T-helper 2 cell treated with Interferon-gamma antibody and Interleukin-4, amounts not matched to agents 5 μg/mL and 100 μg/mL, for 36 hours (primary cell): ENCODE results near the gene MRPL39.

Experiments used
- DNase-seq: peaks from one replicate; pipeline ENCODE4 v3.0.0; 2021; ENCODE audit warnings: low spot score
- H3K27ac Mint-ChIP-seq: one replicate; pipeline ENCODE4 v1.8.0; 2021; ENCODE audit warnings: mild to moderate bottlenecking, mixed read lengths
- H3K27me3 Mint-ChIP-seq: one replicate; pipeline ENCODE4 v1.8.0; 2021; ENCODE audit warnings: low read depth, mixed read lengths
- H3K36me3 Mint-ChIP-seq: one replicate; pipeline ENCODE4 v1.8.0; 2021; ENCODE audit warnings: low read depth, mixed read lengths
- H3K4me1 Mint-ChIP-seq: one replicate; pipeline ENCODE4 v1.8.0; 2021; ENCODE audit warnings: low read depth, mixed read lengths
- H3K4me3 Mint-ChIP-seq: one replicate; pipeline ENCODE4 v1.8.0; 2022; ENCODE audit warnings: mild to moderate bottlenecking, moderate library complexity, mixed read lengths
- H3K9me3 Mint-ChIP-seq: one replicate; pipeline ENCODE4 v1.8.0; 2021; ENCODE audit warnings: mixed read lengths

Gene MRPL39

DNA sequence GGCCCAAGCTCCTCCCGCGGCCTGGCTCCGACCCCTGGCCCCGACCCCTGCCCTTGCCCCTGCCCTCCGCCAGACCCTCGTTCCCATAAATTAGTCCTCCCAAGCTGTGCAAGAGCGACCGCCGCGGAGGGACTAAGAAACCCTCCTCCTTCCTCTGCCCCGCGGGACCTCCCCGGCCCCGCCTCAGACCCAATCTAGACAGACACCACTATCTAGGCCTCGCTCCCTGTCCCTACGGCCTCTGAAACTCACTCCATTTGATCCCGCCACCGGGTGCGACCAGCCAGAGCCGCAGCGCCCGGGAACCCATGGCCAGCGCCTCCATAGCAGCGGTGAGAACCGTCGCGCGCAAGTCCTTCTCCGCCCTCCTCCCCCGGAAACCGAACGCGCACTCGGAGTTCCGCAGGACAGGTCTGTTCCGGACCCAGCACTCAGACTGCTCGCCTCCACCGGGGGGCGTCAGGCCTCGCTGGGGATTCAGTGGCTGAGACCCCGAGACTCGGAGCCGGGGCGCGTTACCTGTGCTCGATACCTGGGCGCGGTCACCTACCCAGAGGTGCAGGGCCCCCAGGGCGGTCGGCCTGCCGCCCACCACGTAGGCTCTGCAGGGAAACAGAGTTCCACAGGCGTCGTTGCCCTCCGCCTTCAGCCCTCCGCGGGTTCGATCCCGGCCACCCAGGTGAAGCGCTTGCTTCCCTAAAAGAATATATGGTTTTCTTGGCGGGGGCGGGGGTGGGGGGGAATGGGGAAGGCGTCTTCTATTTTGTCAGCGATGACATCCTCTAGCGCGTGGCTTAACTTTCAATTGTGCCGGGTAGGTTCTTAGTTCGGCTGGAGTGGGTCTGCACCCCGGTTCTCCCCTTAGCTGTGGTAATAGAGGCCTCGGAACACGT, at the start of gene MRPL39:
TSS of gene MRPL39 (minus strand) at position 331 of the 893 bp plus-strand sequence. CDS start at position 325, 6 bp downstream.
- Mint-ChIP-seq H3K4me3 (peak within 1 kb of the TSS; percentile 100), H3K4me1 (peaks cover 26% of the 10 kb centered on the region), H3K9me3 (no peaks in the 10 kb centered on the region), H3K27me3 (no peaks in the 10 kb centered on the region), H3K36me3 (peaks cover 21% of the 10 kb centered on the region), H3K27ac (peak within 1 kb of the TSS; percentile 98)
- DNase-seq, result peak; percentile 89

DNA sequence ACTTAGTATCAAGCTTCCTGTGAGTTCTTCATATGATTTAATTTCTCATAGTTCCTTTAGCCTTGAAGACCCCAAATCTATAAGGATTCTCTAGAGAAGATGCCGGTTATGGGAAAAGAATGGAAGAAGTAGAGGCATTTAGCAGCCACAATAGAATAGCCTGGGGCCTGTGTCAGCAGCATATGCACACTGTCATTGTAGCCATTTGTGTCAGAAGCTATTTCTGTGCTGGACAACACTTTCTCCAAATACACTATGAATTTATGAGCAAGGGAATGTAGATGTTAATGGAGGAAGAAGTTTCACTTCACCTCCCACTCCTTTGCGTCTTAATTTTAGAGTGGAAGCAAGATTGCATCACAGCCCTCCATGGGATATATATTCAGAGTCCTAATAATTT, 49.1 kb upstream of the MRPL39 start:
- Mint-ChIP-seq H3K4me3 (no peak overlapping the region), H3K27ac (no peak overlapping the region), H3K9me3 (no peaks in the 10 kb centered on the region), H3K4me1 (no peaks in the 10 kb centered on the region), H3K36me3 (no peaks in the 10 kb centered on the region), H3K27me3 (peaks cover 3% of the 10 kb centered on the region)
- DNase-seq, result no peak

DNA sequence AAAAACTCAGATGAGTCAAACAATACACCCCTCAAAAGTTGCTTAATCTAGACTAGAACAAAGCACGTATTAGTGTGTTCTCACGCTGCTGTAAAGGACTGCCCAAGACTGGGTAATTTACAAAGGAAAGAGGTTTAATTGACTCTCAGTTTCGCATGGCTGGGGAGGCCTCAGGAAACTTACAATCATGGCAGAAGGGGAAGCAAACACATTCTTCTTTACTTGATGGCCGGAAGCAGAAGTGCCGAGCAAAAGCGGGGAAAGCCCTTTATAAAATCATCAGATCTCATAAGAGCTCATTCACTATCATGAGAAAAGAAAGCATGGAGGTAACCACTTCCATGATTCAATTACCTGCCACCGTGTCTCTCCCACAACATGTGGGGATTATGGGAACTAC, 41.9 kb upstream of the MRPL39 start:
- peaks cover 7% of the 10 kb centered on the region for H3K27me3 Mint-ChIP-seq
- no peaks in the 10 kb centered on the region for H3K36me3 Mint-ChIP-seq
- H3K4me1 Mint-ChIP-seq, result peaks cover 2% of the 10 kb centered on the region
- H3K4me3 Mint-ChIP-seq, result no peak overlapping the region
- no peaks in the 10 kb centered on the region for H3K9me3 Mint-ChIP-seq
- DNase-seq, result no peak
- no peak overlapping the region for H3K27ac Mint-ChIP-seq

DNA sequence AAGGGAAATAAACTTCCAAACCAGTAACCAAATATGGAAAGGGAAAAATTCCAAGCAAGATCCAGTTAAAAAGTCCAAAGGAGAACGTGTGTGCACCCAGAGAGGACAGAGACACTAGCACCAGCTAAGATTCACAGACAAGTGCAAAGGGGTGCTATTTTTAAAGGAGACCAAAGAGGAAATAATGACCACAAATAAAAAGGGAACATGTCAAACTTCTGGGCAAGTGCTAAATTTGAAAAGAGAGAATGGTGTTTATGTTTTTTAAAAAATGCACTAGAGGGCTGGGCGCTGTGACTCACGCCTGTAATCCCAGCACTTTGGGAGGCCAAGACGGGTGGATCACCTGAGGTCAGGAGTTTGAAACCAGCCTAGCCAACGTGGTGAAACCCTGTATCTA, 40.4 kb upstream of the MRPL39 start:
- Mint-ChIP-seq H3K36me3 (no peaks in the 10 kb centered on the region), H3K9me3 (no peaks in the 10 kb centered on the region), H3K4me3 (no peak overlapping the region), H3K4me1 (peaks cover 2% of the 10 kb centered on the region), H3K27ac (no peak overlapping the region), H3K27me3 (peaks cover 9% of the 10 kb centered on the region)
- no peak for DNase-seq

DNA sequence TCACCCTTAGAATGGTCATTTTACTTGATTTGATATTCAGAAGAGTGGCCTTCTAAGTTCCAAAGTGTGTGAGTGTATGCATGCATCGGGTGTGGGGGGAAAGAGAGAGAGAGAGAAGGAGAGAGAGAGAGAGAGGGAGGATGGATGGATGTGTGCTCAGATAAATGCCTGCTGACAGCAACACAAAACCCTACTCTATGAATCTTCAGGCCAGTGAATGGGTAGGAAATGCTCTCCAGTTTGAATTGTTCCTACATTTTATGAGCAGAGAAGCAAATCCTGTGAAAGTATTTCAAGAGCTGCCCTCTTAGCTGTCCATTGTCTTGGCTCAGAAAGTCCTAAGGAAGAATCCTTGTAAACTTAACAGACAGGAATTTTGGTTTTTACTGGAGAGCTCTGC, 39.2 kb upstream of the MRPL39 start:
- DNase-seq, result no peak
- H3K27me3 Mint-ChIP-seq, result peaks cover 17% of the 10 kb centered on the region
- no peak overlapping the region for H3K4me3 Mint-ChIP-seq
- H3K36me3 Mint-ChIP-seq, result no peaks in the 10 kb centered on the region
- H3K9me3 Mint-ChIP-seq, result no peaks in the 10 kb centered on the region
- no peak overlapping the region for H3K27ac Mint-ChIP-seq
- H3K4me1 Mint-ChIP-seq, result peaks cover 2% of the 10 kb centered on the region

DNA sequence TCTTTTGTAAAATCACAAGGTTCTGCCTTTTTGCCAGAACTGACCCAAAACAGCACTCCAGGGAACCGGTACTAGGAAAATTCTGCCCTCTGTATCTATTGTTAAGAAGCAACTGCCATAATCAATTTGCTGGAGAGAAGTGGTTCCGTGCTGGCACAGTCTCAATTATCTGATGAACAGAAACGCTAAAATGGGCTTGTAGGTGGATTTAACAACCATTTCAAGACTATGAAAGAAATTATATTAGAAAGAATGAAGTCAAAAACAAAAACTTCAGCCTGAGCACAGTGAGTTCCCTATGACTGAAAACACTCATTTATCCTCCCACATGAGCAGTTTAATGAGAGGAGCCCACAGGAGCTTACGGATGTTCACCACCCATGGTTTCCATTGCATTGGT, 36.2 kb upstream of the MRPL39 start:
- Mint-ChIP-seq H3K27ac (no peak overlapping the region), H3K27me3 (peaks cover 38% of the 10 kb centered on the region), H3K9me3 (no peaks in the 10 kb centered on the region), H3K4me1 (peaks cover 13% of the 10 kb centered on the region), H3K4me3 (no peak overlapping the region), H3K36me3 (no peaks in the 10 kb centered on the region)
- DNase-seq, result no peak

DNA sequence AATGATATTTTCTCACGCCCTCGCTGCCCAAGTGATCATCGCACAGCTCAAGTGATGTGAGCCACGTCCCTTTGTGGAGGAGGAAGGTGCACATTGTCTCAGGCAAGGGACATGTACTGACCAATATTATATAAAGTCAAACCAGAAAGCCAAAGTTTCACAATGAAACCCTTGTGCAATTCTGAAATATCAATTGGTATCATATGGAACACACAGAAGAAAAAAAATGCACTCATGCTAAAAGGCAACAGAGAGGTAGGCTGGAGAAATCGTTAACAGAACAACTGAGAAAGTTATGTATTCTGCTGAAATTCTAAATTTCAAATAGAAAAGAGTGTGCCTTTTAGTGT, 33.6 kb upstream of the MRPL39 start:
- no peaks in the 10 kb centered on the region for H3K36me3 Mint-ChIP-seq
- H3K4me1 Mint-ChIP-seq, result peaks cover 18% of the 10 kb centered on the region
- DNase-seq, result no peak
- no peaks in the 10 kb centered on the region for H3K9me3 Mint-ChIP-seq
- peaks cover 41% of the 10 kb centered on the region for H3K27me3 Mint-ChIP-seq
- peak overlapping the region; percentile 79 for H3K4me3 Mint-ChIP-seq
- no peak overlapping the region for H3K27ac Mint-ChIP-seq

DNA sequence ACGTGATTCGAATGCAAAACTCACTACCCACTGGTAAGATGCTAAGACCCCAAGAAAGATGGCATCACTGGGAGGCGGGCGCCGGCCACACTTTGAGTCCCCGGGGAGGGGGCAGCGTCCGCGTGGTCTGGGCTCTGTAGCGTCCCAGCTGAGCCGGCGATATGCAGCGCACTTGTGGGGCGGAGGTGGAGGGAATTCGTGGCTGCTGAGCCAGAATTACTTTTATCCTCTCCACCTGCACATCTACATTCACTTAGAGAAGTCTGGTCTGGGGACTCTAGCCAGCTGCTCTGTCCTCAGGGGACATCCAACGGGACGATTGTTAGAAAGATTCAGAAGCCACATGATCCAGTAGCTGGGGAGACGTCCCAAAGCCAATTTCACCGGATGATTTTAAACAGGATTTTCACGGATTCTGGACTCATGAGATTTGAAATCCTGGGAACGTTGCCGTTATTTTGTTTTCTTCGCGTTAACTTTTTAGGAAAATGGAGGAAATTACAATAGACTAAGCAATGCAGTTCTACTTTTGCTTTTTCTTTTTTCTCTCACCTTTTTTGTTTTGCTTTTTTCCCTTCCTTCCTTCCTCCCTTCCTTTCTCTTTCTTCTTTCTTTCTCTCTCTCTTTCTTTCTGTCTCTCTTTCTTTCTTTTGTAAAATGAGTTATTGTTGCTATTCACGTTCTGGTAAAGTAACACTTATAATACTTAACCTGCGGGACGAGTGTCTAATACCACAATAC, 33.1 kb upstream of the MRPL39 start:
- Mint-ChIP-seq H3K4me3 (peak overlapping the region; percentile 79), H3K4me1 (peaks cover 18% of the 10 kb centered on the region), H3K27me3 (peaks cover 41% of the 10 kb centered on the region), H3K9me3 (no peaks in the 10 kb centered on the region), H3K27ac (no peak overlapping the region), H3K36me3 (no peaks in the 10 kb centered on the region)
- DNase-seq, result no peak

DNA sequence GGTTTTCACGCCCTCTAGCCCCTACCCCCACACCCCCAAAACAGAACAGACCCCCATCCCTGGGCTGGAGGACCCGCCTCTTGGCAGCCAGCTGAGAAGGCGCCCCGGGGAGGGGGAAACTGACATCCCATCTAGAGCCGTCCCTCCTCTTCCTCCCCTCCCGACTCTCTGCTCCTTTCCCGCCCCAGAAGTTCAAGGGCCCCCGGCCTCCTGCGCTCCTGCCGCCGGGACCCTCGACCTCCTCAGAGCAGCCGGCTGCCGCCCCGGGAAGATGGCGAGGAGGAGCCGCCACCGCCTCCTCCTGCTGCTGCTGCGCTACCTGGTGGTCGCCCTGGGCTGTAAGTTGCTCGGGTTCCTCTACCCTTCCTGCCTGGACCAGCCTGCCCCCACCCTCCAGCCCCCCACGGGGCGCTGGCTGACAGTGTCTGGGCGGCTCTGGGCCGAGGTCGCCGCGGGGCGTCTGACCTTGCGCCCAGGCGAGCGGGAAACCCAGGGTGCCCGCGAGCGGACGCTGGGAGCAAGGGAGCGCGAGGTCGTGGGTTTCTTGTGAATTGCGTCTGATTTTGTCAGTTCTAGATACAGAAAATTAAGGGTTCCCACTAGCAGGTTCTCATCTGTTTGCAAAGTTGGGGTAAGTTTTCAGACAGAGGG, 32.4 kb upstream of the MRPL39 start:
- H3K4me3 Mint-ChIP-seq, result peak overlapping the region; percentile 79
- peaks cover 41% of the 10 kb centered on the region for H3K27me3 Mint-ChIP-seq
- no peak overlapping the region for H3K27ac Mint-ChIP-seq
- no peaks in the 10 kb centered on the region for H3K9me3 Mint-ChIP-seq
- peak; percentile 29 for DNase-seq
- H3K36me3 Mint-ChIP-seq, result no peaks in the 10 kb centered on the region
- H3K4me1 Mint-ChIP-seq, result peaks cover 18% of the 10 kb centered on the region

DNA sequence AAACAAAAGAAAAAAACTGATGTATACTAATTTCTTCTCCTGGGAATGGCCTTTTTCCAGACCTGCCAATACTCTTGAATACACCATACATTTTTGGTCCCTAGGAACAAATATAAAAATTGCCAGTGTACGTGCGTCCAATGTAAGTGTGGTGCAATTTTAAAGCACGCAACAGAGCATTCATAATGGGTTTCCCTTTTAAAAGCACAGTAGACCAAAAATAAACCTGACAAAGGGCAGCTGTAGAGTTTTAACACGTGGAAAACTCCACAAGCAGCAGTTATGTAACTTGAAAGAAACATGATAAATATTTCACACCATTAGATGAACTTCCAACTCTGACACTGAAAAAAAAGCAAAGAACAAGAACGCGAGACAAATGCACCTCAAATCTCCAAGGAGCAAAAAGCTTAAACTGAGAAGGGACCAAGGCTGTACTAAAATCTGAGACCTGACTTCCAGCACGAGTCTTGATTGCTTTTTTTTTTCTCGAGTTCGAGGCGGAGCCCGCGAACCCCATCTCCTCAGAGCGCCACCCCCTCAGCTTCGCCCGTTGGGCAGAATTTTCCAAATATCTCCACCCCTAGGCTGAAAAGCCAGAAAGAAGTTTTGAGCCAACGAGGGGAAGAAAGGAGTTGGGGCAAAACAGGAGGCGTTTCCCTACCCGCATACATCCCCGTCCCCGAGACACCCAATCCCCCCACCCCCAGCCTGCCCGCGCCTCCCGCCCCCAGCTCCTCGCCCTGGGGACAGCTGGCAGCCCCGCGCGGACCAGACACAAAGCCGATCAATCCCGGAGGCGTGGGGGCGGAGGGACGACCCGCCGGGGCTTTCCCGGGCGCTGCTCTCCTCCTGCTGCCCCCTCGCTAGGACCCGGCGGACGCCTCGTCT, 31.6 kb upstream of the MRPL39 start, which contains the start of gene JAM2:
TSS of gene JAM2 (plus strand) at position 599 of the 891 bp plus-strand sequence. CDS start 564 bp downstream, outside the sequence.
- Mint-ChIP-seq H3K9me3 (no peaks in the 10 kb centered on the region), H3K36me3 (no peaks in the 10 kb centered on the region)

DNA sequence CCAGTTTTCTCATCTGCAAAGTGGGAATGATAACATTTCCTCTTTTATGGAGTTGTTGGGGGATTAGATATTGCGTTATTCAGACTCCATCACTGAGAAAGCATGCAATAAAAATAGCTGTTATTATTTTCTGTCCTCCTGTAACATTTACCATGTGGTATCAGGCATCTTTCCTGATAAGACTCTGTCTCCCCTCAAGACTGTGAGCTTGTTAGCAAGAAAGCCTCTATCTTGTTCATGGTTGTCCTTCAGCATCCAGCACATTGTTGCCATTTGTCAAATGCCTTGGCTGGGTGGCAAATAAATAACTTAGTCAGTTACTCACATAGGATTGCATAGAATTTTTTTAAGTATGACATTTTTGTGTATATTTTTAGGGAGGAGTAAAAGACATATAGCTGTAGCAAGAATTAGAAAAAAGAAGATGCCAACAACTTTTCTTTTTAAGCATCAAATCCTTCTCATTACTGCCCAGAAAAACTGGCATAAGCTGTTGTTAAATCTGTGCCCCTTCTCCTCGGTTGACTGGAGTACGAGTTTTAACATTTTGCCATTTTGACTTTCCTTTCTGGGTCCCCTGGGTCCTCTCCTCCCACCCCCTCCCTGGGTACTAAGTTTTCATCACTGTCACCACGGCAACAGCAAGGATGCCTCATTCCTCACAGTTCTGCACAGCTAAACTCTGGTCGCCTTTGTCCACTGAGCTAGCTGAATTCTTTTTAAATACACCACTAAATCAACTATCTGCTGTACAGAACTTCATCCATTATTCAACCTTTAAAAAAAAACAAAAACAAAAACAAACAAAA, 30.8 kb upstream of the MRPL39 start:
- no peak overlapping the region for H3K27ac Mint-ChIP-seq
- peaks cover 18% of the 10 kb centered on the region for H3K4me1 Mint-ChIP-seq
- peaks cover 40% of the 10 kb centered on the region for H3K27me3 Mint-ChIP-seq
- no peaks in the 10 kb centered on the region for H3K9me3 Mint-ChIP-seq
- H3K4me3 Mint-ChIP-seq, result peak overlapping the region; percentile 79
- no peak for DNase-seq
- H3K36me3 Mint-ChIP-seq, result no peaks in the 10 kb centered on the region

More for the DNA sequence above, 31.6 kb upstream of the MRPL39 start, which contains the start of gene JAM2:
- Mint-ChIP-seq H3K4me3 (peak within 1 kb of the TSS; percentile 79), H3K27ac (no peak within 1 kb of the TSS), H3K27me3 (peaks cover 41% of the 10 kb centered on the region), H3K4me1 (peaks cover 18% of the 10 kb centered on the region)
- peak; percentile 59 for DNase-seq

DNA sequence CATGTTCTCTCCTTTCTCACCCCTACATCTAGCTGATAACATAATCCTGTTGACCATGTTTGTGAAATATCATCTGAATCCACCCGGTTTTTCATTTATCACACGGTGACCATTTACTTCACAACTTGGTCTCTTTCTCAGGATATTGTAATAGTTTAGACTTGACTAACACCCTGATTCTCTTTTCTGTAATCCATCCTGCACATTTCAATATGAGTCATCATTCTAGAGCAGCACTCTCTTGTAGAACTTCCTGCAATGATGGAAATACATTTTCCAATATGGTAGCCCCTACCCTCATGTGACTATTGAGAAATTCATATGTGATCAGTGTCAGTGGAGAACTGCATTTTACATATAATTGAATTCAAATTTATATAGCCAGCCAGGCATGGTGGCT, 29.4 kb upstream of the MRPL39 start:
- no peaks in the 10 kb centered on the region for H3K36me3 Mint-ChIP-seq
- peaks cover 18% of the 10 kb centered on the region for H3K4me1 Mint-ChIP-seq
- no peaks in the 10 kb centered on the region for H3K9me3 Mint-ChIP-seq
- no peak overlapping the region for H3K4me3 Mint-ChIP-seq
- DNase-seq, result no peak
- H3K27me3 Mint-ChIP-seq, result peaks cover 34% of the 10 kb centered on the region
- no peak overlapping the region for H3K27ac Mint-ChIP-seq
